Ascending aorta (tissue), 2 donors: ENCODE measurements around the gene UGT1A5. TPM values are rescaled to one million over a fixed set of nuclear protein-coding genes. Genes with fewer than 3 reads are reported as not detected.

ENCODE experiments used
- DNase-seq, 2 donors: peaks; one replicate each; pipeline ENCODE4 v3.0.0-alpha.2; 2019; ENCODE audit warnings: low spot score in 2 of 2
- H3K27ac ChIP-seq, 2 donors: fragments of 200-600 bp; sonication (generic); one replicate each; pipeline ENCODE4 v1.5.1; 2016 to 2017; ENCODE audit warnings: mild to moderate bottlenecking in 1 of 2
- H3K27me3 ChIP-seq: fragments of 200-600 bp; sonication (generic); one replicate; pipeline ENCODE4 v1.5.1; 2017
- H3K36me3 ChIP-seq, 2 donors: fragments of 200-600 bp; sonication (generic); one replicate each; pipeline ENCODE4 v1.5.1; 2016
- H3K4me1 ChIP-seq, 2 donors: fragments of 200-600 bp; sonication (generic); one replicate each; pipeline ENCODE4 v1.5.1; 2016 to 2017; ENCODE audit warnings: mild to moderate bottlenecking in 1 of 2
- H3K4me3 ChIP-seq, 2 donors: fragments of 200-600 bp; sonication (generic); one replicate each; pipeline ENCODE4 v1.5.1; 2016 to 2017; ENCODE audit warnings: mild to moderate bottlenecking in 1 of 2
- H3K9me3 ChIP-seq, 2 donors: fragments of 200-600 bp; sonication (generic); one replicate each; pipeline ENCODE4 v1.5.1; 2016
- intact Hi-C: fragments of 100-400 bp; cut with DNase I; formaldehyde crosslinking; loops from one replicate; pipeline ENCODE4 v1.15.1; 2023
- total RNA-seq: library from RNA; depleted of rRNA; stranded (reverse); fragments of >200 nt; gene quantifications from one replicate; pipeline ENCODE4 v1.1.0, GENCODE V29; 2016
- TF ChIP-seq, protein P1 (sequence below), 3 experiments: fragments of 200-600 bp in 2 of 3; fragments of 450-650 bp in 1 of 3; sonication (generic) in 2 of 3; IDR thresholded peaks; one replicate each; pipeline ENCODE4 v1.5.1; 2016 to 2019; ENCODE audit warnings: antibody characterized with exemption in 3 of 3, mild to moderate bottlenecking in 1 of 3, moderate library complexity in 1 of 3

Gene UGT1A5
- total RNA-seq, 1 donor from 2014 or later: not detected

DNA sequence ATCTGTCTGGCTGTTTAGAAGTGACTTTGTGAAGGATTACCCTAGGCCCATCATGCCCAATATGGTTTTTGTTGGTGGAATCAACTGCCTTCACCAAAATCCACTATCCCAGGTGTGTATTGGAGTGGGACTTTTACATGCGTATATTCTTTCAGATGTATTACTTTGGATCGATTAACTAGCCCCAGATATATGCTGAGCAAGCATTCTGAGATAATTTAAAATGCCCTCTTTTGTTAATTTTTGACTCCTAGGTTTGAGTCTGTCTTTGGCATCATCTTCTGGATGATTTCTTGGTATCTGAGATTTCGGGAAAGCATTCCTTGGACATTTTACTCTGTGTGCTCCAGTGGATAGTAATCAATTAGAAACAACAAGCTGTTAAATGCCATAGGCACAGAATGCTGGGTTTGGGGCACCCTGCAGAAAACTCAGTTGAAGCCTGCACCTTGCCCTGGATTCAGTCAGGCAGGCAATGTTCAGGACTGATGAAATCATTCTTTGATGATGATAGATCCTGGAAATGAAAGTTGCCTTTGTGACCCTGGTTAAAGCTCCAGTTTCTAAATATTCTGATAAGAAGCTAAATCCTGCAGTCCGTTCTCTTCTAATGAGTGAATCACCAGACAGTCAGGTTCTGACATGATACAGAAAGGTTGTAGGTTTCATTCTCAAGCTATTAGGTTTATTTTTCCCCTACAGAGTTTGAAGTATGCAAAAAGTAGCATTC is 48.5 kb downstream of the UGT1A5 start:
- no peak for DNase-seq
- intact Hi-C loops: no loop called here
- Histone ChIP-seq H3K27ac (no peak overlapping the region), H3K4me3 (no peak overlapping the region), H3K36me3 (no peaks in the 10 kb centered on the region), H3K9me3 (no peaks in the 10 kb centered on the region), H3K4me1 (no peaks in the 10 kb centered on the region), H3K27me3 (no peaks in the 10 kb centered on the region)
- TF ChIP-seq, protein P1, sequence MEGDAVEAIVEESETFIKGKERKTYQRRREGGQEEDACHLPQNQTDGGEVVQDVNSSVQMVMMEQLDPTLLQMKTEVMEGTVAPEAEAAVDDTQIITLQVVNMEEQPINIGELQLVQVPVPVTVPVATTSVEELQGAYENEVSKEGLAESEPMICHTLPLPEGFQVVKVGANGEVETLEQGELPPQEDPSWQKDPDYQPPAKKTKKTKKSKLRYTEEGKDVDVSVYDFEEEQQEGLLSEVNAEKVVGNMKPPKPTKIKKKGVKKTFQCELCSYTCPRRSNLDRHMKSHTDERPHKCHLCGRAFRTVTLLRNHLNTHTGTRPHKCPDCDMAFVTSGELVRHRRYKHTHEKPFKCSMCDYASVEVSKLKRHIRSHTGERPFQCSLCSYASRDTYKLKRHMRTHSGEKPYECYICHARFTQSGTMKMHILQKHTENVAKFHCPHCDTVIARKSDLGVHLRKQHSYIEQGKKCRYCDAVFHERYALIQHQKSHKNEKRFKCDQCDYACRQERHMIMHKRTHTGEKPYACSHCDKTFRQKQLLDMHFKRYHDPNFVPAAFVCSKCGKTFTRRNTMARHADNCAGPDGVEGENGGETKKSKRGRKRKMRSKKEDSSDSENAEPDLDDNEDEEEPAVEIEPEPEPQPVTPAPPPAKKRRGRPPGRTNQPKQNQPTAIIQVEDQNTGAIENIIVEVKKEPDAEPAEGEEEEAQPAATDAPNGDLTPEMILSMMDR (IDR thresholded peaks at IDR 0.05): no peak

- no peak overlapping the region for H3K27ac ChIP-seq
- no peaks in the 10 kb centered on the region for H3K36me3 ChIP-seq
- H3K4me1 ChIP-seq: no peaks in the 10 kb centered on the region
- H3K4me3 ChIP-seq: no peak overlapping the region
- no peak for DNase-seq
- no peaks in the 10 kb centered on the region for H3K9me3 ChIP-seq
- TF ChIP-seq, protein P1 (IDR thresholded peaks at IDR 0.05): no peak
- H3K27me3 ChIP-seq: no peaks in the 10 kb centered on the region
- intact Hi-C loops: no loop called here
These were observed 51.6 kb downstream of the UGT1A5 start for GRCh38 chr2:233764264-233764663.

- TF ChIP-seq, protein P1 (IDR thresholded peaks at IDR 0.05): no peak
- no peak overlapping the region for H3K4me3 ChIP-seq
- no peak for DNase-seq
- H3K9me3 ChIP-seq: no peaks in the 10 kb centered on the region
- H3K36me3 ChIP-seq: no peaks in the 10 kb centered on the region
- no peaks in the 10 kb centered on the region for H3K4me1 ChIP-seq
- no peaks in the 10 kb centered on the region for H3K27me3 ChIP-seq
- intact Hi-C loops: no loop called here
- no peak overlapping the region for H3K27ac ChIP-seq
These were observed 52.1 kb downstream of the UGT1A5 start for GRCh38 chr2:233764761-233765160.

GRCh38 chr2:233766416-233766815 is 53.7 kb downstream of the UGT1A5 start:
- Histone ChIP-seq H3K4me1 (no peaks in the 10 kb centered on the region), H3K36me3 (no peaks in the 10 kb centered on the region), H3K27me3 (no peaks in the 10 kb centered on the region), H3K9me3 (no peaks in the 10 kb centered on the region), H3K27ac (no peak overlapping the region), H3K4me3 (no peak overlapping the region)
- no peak for DNase-seq
- TF ChIP-seq, protein P1 (IDR thresholded peaks at IDR 0.05): no peak
- intact Hi-C loops: no loop called here

DNA sequence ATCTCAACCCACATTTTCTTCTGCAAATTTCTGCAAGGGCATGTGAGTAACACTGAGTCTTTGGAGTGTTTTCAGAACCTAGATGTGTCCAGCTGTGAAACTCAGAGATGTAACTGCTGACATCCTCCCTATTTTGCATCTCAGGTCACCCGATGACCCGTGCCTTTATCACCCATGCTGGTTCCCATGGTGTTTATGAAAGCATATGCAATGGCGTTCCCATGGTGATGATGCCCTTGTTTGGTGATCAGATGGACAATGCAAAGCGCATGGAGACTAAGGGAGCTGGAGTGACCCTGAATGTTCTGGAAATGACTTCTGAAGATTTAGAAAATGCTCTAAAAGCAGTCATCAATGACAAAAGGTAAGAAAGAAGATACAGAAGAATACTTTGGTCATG is 55.4 kb downstream of the UGT1A5 start:
- H3K4me3 ChIP-seq: no peak overlapping the region
- no peak for DNase-seq
- H3K4me1 ChIP-seq: no peaks in the 10 kb centered on the region
- intact Hi-C loops: no loop called here
- H3K27ac ChIP-seq: no peak overlapping the region
- TF ChIP-seq, protein P1 (IDR thresholded peaks at IDR 0.05): no peak
- H3K36me3 ChIP-seq: no peaks in the 10 kb centered on the region
- no peaks in the 10 kb centered on the region for H3K9me3 ChIP-seq
- H3K27me3 ChIP-seq: no peaks in the 10 kb centered on the region
